ENCODE measurements around the gene SPDYE6.
"Not testable (repeated sequence)": the region's sequence is repeated elsewhere in the genome, so short reads cannot be mapped to it uniquely, and the experiment has no call there.

The SPDYE6 gene

DNA sequence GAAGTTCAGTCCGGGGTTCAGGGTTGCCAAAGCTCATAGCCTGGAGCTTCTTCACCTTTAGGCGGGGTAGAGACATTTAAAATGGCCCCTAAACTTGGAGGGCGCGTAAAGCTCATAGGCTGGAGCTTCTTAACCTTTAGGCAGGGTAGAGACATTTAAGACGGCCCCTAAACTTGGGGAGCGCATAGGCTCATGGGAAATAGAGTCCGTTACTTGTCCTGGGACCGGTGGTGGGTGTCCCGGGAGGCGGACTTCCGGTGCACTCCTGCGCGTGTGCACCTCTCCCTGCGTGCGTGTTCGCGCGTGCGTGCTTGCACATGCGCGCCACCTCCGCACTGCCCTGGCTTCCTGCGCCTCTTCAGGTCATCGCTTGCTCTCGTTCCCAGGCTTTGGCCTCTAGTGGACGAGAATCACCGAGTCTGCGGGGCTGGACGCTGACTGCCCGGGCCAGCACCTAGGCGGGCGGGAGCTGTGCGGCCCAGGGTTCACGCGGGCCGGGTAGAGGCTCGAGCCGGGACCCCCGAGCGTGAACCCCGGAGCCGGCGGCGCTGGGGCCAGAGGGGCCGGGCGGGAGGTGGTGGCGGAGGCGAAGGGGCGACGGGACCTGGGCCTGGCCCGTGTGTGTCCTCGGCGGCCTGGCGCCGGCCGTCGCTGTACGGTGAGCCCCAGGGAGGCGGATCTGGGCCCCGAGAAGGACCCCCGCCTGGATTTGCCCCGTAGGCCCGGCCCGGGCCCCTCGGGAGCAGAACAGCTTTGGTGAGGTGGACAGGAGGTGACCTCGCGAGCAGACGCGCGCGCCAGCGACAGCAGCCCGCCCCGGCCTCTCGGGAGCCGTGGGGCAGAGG, 7.5 kb upstream of the SPDYE6 start:
- DNase-seq (ENCODE audit: low read depth), result peak; percentile 87

DNA sequence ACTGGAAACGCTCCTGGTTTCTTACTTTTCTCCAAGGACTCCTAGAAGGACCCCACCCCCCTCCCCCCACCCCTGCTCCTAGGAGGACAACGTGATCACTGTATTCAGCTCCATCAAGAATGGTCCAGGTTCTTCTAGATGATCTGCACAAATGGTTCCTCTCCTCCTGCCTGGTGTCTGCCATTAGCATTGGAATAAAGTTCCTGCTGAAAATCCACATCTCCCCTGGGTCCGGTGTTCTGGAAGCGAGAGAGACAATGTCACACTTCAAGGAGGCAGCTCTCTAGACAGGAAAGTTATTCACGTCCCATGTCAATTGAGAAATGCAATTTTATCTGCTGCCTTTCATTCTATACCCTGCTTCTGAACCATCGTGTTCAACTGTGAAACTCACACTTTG, 9.3 kb downstream of the SPDYE6 start:
- not testable (repeated sequence) for DNase-seq (ENCODE audit: low read depth)

DNA sequence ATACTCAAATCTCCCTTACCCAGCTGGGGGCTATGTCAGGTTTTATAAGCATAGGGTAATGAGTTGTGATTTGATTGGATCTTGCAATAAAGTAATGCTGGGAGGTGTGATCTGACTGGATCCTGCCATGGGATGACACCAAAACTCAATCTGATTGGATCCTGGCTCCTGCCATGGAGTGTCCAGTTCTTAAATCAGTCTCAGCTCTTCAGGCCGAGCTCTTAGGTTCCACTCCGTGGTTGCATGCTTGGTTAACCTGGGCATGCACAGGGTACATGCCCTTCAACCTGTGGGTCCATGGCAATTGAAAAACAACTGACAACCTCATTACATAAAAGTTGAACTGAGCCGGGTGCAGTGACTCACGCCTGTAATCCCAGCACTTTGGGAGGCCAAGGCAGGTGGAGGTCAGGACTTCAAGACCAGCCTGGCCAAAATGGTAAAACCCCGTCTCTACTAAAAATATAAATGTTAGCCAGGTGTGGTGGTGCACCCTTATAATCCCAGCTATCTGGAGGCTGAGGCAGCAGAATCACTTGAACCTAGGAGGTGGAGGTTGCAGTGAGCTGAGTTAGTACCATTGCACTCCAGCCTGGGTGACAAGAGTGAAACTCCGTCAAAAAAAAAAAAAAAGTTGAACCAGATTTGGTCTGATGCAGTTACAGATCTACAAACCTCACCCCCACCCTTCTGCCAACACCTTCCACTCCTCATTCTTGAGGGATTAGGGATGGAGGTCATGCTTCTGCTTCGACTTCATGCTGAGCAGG, 15.5 kb downstream of the SPDYE6 start:
- not testable (repeated sequence) for DNase-seq (ENCODE audit: low read depth)

DNA sequence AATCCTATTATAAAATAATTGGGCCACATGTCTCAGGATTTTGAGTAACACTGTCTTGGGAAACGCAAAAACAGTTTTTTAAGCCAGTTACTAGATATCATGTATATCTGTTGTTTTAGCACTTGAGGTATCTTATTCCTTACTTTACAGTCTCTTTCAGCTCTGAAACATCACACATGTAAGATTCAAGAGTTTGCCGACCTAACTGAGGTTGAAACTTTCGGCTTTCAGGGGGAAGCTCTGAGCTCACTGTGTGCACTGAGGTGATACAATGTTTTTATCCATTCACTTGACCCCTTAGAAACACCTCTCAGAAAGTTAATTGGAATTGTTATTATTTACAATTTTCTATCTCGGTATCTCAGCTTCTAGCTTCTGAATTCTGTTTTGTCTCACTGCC, 18.8 kb downstream of the SPDYE6 start:
- DNase-seq (ENCODE audit: low read depth), result not testable (repeated sequence)

DNA sequence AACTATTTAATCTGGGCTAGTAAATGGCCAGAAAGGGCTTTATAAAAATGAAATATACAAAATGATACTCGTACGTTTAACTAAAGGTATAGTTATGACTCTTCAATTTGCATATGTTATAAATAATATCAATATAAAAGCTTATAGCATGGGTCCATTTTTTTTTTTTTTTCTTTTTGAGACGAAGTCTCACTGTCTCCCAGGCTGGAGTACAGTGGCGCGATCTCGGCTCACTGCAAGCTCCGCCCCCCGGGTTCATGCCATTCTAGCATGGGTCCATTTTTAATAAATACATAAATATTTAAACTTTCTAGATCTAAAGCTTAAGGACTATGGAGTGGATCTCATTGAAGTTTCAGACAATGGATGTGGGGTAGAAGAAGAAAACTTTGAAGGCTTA, 19.2 kb downstream of the SPDYE6 start:
- not testable (repeated sequence) for DNase-seq (ENCODE audit: low read depth)

DNA sequence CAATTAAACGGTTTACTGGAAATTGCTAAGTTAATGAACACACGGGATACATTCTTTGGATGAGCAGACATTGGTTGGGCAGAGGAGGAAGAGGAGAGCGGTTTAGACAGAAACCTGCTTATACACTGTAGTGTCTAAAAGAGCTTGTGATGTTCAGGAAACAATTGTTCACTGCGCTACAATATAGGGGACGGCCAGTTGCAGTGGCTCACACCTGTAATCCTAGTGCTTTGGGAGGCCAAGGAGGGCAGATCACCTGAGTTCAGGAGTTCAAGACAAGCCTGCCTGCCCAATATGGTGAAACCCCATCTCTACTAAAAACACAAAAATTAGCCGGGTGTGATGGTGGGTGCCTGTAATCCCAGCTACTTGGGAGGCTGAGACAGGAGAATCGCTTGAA, 20.7 kb downstream of the SPDYE6 start:
- not testable (repeated sequence) for DNase-seq (ENCODE audit: low read depth)

DNA sequence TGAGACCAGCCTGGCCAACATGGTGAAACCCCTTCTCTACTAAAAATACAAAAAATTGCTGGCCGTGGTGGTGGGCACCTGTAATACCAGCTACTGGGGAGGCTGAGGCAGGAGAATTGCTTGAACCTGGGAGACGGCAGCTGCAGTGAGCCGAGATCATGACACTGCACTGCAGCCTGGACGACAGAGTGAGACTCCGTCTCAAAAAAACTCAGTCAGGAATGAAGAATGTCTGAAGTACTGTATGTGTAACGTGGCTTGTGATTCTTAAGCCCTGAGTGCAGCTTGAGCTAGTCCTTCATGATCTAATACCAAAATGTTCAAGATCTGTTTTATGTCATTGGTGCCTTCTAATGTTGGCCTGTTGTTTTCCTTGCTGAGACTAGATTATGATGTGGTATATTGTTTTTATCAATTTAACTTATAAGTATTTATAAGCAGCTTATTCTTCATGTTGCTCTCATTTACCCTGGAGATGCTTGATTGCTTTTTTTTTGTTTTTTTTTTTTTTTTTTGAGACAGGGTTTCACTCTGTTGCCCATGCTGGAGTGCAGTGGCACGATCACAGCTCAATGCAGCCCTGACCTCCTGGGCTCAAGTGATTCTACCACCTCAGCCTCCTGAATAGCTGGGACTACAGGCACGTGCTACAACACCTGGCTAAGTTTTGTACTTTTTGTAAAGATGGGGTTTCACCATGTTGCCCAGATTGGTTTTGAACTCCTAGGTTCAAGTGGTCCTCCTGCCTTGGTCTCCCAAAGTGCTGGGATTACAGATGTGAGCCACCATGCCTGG, 25.4 kb downstream of the SPDYE6 start:
- DNase-seq (ENCODE audit: low read depth), result not testable (repeated sequence)

DNA sequence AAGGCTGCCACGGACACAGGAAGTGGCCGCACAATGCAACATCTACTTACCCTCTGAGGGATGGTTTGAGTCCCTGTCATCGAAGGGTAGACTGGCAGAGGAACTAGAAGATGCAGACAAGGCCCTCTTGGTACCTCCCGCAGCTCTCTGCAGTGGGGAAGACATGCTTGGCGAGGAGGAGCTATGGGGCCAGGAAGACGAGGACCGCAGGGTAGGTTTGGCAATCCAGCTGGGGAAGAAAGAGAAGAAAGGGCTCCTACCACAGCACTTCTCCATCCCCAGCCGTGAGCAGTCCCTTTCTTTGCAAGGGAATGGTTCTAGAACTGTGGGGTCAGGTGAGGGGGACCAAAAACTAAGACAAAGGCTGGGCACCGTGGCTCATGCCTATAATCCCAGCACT, 26.9 kb downstream of the SPDYE6 start:
- DNase-seq (ENCODE audit: low read depth), result not testable (repeated sequence)

DNA sequence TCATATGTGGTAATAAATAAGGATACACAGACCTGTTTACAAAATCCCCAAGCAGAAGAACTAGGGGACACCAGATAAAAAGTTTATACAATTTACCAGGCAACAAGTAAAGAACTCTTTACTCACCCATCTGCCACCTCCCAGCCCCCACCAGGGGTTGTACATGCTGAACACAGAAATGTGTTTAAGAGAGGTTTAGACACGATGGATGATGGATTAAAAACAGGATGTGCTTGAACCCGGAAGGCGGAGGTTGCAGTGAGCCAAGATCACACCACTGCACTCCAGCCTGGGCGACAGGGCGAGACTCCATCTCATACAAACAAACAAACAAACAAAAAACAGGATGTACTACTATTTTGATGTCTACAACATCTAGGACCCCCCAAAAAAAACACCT, 27.4 kb downstream of the SPDYE6 start:
- DNase-seq (ENCODE audit: low read depth), result not testable (repeated sequence)

DNA sequence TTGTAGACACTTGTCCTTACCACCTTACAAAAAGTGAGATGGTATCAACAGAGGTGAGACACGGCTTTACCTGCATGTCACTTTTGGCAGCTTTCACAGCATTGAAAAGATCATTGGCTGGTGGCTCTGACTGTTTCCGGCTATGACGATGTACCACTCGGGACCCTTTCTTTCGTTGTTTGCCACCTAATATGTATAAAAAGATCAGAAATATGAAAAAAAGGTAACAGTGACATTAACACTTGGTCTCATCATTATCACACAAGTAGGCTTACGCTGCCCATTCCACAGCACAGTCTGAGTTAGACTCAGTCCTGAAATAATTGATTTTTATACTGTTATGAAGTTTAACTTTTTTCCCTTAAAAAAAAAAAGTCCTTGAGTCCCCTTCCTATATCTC, 29.1 kb downstream of the SPDYE6 start:
- not testable (repeated sequence) for DNase-seq (ENCODE audit: low read depth)

DNA sequence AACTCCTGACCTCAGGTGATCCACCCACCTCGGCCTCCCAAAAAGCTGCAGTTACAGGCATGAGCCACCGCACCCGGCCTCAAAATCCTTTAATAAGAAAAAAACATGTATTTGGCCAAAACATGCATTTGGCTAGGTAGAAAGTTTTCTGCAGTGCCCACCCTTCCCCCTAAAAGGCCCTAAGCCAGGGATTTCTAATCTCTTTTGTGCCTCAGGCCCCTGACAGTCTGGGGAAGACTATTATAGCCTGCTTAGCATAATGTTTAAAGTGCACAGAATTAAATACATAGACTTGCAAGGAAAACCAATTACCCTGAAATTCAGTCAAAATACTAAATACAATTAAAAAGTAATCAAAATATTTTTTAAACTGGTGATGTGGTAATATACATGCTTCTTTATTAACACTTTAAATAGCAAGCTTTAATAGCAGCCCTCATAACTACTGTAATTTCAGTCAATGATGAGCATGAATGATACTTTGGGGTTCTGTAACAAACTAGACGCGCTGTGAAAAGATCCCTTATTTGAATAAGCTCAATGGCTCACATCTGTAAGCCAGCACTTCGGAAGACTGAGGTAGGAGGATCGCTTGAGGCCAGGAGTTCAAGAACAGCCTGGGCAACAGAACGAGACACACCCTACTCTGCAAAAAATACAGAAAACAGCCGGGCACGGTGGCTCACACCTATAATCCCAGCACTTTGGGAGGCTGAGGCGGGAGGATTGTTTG, 29.9 kb downstream of the SPDYE6 start:
- DNase-seq (ENCODE audit: low read depth), result no peak

DNA sequence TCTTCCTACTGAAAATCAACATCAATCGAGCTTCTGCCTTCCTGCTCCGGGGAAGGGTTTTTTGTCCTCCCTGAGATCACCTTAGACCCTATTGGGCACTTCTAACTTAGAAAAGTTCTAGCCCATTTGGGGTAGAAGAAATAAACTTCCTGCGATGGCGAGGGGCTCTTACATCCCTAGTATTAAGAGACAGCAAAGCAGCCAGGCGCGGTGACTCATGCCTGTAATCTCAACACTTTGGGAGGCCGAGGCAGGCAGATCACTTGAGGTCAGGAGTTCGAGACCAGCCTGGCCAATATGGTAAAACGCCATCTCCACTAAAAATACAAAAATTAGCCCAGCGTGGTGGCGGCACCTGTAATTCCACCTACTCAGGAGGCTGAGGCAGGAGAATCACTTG, 31.1 kb downstream of the SPDYE6 start:
- not testable (repeated sequence) for DNase-seq (ENCODE audit: low read depth)

DNA sequence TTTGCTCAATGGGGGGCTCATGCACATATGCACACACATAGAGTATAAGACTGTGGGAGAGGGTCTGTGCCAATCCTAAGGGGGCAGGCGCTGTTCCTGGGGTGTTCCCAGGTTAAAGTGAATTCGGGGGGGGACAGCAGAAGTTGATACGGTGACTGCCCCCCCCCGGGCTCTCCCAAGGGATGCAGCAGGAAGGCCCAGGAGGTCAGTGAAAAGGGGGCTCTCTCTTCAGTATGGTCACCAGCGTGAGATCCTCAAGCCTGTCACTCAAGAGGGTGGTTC, 32.4 kb downstream of the SPDYE6 start:
- no peak for DNase-seq (ENCODE audit: low read depth)

DNA sequence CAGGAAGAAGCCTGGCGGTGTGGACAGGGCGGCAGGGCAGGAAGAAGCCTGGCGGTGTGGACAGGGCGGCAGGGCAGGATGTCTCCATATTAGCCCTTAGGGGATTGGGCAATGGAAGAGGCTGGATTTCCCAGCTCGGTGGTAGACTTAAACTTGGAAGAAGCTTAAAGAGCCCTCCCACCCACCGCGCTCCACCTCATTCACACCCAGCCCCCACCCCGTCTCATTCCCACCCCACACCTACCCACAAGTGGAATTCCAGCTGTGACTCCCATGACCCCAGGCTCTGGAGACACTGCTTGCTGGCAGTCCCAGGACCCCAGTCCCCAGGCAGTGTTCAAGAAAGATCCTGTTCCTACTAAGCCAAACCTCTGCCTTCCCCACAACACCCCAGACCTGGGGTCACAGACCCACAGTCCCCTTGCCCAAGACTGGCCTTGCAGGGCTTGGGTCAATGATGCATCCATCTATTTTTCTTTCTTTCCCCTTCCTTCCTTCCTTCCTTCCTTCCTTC, 34.0 kb downstream of the SPDYE6 start:
- no peak for DNase-seq (ENCODE audit: low read depth)

DNA sequence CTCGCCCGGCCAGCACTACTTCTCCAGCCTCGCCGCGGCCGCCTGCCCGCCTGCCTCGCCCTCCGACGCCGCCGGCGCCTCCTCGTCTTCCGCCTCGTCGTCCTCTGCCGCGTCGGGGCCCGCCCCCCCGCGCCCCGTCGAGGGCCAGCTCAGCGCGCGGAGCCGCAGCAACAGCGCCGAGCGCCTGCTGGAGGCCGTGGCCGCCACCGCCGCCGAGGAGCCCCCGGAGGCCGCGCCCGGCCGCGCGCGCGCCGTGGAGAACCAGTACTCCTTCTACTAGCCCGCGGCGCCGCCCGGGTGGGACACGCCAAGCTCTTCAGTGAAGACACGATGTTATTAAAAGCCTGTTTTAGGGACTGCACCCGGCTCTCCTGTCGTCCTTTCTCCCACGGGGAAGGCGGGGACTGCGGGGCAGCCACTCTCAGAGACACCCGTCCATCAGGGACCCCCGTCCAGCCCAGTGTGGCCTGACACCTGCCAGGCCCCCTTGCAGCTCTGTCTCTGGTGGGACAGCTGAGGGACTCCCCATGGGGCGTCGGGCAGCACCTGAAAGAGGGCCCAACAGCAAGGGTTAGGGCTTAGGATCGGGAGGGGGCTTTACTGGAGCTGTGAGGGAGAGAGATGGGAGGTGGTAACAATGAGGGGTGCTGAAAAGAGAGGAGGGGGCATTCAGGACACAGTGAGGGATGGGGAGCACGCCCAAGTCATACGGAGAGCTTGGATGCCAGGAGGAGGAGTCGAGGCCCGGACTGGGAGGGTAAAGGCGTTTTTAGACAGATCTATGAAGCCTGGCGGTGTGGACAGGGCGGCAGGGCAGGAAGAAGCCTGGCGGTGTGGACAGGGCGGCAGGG, 34.7 kb downstream of the SPDYE6 start:
- DNase-seq (ENCODE audit: low read depth), result no peak

DNA sequence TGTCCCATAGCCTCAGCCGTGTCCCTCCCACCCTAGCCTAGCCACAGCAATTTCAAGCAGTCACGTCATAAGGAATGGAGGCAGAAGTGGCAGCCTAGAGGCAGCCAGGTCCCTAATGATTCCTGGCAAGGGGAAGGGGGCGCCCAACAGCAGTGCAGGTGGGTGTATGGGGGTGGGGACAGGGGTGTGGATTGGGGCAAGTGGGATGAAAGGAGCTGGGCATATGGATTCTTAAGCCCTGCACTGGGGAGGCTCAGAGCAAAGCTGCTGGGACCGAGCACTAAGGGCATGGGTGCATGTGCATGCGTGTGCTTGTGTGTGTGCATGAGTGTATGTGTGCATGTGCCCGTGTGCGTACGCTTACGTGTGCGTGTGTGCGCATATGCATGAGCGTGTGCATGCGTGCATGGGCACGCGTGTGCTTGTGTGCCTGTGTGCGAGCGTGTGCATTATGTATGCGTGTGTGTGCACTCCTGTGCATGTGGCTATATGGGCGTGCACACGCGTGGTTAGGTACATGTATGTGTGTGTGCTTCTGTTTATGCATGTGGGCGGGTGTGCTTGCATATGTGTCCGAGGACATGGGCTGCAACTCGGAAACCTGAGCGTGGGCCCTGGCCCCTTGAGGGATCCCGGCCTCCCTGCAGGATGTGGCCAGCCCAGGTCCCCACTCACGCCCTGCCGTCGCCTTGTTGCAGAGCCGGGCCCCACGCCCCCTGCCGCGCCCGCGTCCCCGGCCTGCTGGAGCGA, 35.5 kb downstream of the SPDYE6 start:
- DNase-seq (ENCODE audit: low read depth), result no peak

DNA sequence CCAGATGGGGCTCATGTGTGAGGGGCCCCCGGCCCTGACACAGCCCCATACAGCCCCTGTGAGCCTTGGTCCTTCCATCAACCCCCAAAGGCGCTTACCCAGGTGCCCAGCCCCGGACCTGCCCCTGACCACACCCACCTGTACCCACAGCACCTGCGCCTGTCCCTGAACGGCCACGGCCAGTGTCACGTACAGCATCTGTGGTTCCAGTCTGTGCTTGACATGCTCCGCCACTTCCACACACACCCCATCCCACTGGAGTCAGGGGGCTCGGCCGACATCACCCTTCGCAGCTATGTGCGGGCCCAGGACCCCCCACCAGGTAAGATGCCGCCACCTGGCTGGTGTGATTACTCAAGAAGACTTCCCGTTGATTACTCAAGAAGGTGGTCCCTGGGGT, 36.1 kb downstream of the SPDYE6 start:
- DNase-seq (ENCODE audit: low read depth), result no peak

DNA sequence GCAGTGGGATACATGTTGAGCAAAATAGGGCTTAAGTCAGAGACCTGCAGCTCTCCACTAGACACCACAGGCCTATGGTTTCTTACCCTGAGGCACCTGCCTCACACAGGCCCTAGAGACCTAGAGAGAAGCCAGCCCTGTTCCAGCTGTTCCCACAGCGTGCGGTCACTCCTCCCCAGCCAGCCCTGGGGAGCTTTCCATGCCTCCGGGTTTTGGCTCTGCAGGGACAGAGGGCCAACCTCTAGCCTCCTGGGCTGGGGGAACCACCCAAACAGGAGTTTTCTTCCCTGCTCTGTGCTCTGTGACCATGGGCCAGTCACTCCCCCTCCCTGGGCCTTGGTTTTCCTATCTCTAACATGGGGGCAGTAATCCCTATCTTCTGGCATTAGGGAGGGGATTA, 36.6 kb downstream of the SPDYE6 start:
- DNase-seq (ENCODE audit: low read depth), result no peak

DNA sequence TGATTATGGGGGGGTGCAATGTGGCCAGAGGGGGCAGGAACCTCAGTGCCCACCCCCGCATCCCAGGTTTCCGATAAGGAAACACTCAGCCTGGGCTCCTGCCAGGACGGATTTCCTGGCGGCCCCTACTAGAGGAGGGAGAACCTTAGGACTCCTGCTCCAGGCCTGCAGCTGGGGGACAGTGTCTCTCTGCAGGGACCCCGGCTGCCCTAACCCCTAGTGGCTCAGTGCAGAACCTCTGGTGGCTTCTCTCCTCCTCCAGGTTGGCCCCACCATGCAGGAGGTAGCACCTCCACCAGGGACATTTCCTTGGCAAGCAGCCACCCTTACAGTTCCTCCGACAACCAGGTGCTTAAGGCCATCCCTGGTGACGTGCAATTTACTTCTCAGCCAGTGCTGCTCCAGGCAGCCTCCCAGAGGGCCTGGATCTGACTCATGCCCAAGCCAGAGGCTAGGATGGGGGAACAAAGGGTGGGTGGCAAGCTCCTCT, 37.7 kb downstream of the SPDYE6 start:
- DNase-seq (ENCODE audit: low read depth), result no peak

Measured in stimulated activated CD8-positive, alpha-beta memory T cell treated with anti-CD3 and anti-CD28 coated beads, Interleukin-12 subunit alpha, Interleukin-12 subunit beta, amount 100 ng/mL, for 1 hour (primary cell).